ENCODE results near the gene CTPS2.
"Not testable (repeated sequence)": the region's sequence is repeated elsewhere in the genome, so short reads cannot be mapped to it uniquely, and the experiment has no call there.

CTPS2 gene

GRCh38 chrX:16745102-16745501, 32.6 kb upstream of the CTPS2 start:
- TF ChIP-seq CTCF (IDR thresholded peaks at IDR 0.05; ENCODE audit: control insufficient read depth, extremely low read depth, insufficient read depth): no peak
- no peak overlapping the region for H3K4me3 ChIP-seq (ENCODE audit: low read depth, low read length)
- DNase-seq (ENCODE audit: low read depth): no peak

- TF ChIP-seq CTCF (IDR thresholded peaks at IDR 0.05; ENCODE audit: control insufficient read depth, extremely low read depth, insufficient read depth): no peak
- DNase-seq (ENCODE audit: low read depth): no peak
- H3K4me3 ChIP-seq (ENCODE audit: low read depth, low read length): no peak overlapping the region
Observed at GRCh38 chrX:16743604-16744325, 31.3 kb upstream of the CTPS2 start.

GRCh38 chrX:16739574-16739973, 27.1 kb upstream of the CTPS2 start:
- DNase-seq (ENCODE audit: low read depth): no peak

GRCh38 chrX:16737024-16737423, 24.6 kb upstream of the CTPS2 start:
- H3K4me3 ChIP-seq (ENCODE audit: low read depth, low read length): no peak overlapping the region
- DNase-seq (ENCODE audit: low read depth): no peak
- no peak for TF ChIP-seq CTCF (IDR thresholded peaks at IDR 0.05; ENCODE audit: control insufficient read depth, extremely low read depth, insufficient read depth)

More at GRCh38 chrX:16739574-16739973, 27.1 kb upstream of the CTPS2 start:
- no peak for TF ChIP-seq CTCF (IDR thresholded peaks at IDR 0.05; ENCODE audit: control insufficient read depth, extremely low read depth, insufficient read depth)
- H3K4me3 ChIP-seq (ENCODE audit: low read depth, low read length): no peak overlapping the region

- no peak for TF ChIP-seq CTCF (IDR thresholded peaks at IDR 0.05; ENCODE audit: control insufficient read depth, extremely low read depth, insufficient read depth)
- DNase-seq (ENCODE audit: low read depth): no peak
- no peak overlapping the region for H3K4me3 ChIP-seq (ENCODE audit: low read depth, low read length)
Observed at GRCh38 chrX:16733013-16733412, 20.5 kb upstream of the CTPS2 start.

- DNase-seq (ENCODE audit: low read depth): no peak
- TF ChIP-seq CTCF (IDR thresholded peaks at IDR 0.05; ENCODE audit: control insufficient read depth, extremely low read depth, insufficient read depth): no peak
- no peak overlapping the region for H3K4me3 ChIP-seq (ENCODE audit: low read depth, low read length)
Observed at GRCh38 chrX:16730450-16730849, 18.0 kb upstream of the CTPS2 start.

GRCh38 chrX:16727637-16728036, 15.2 kb upstream of the CTPS2 start:
- TF ChIP-seq CTCF (IDR thresholded peaks at IDR 0.05; ENCODE audit: control insufficient read depth, extremely low read depth, insufficient read depth): no peak
- H3K4me3 ChIP-seq (ENCODE audit: low read depth, low read length): no peak overlapping the region
- peak; percentile 71 for DNase-seq (ENCODE audit: low read depth)

GRCh38 chrX:16726347-16726988, 14.0 kb upstream of the CTPS2 start:
- DNase-seq (ENCODE audit: low read depth); H3K4me3 ChIP-seq (ENCODE audit: low read depth, low read length): not testable (repeated sequence)
